Measurements from ENCODE around the gene EPHX1. TPM values are rescaled to one million over a fixed set of nuclear protein-coding genes. Genes with fewer than 3 reads are reported as not detected.

The EPHX1 gene
- polyA plus RNA-seq, 2 of the 4 experiments (the other 2 are of a cell fraction) = 150 to 252 TPM

GRCh38 chr1:225825607-225826007 lies 15.7 kb downstream of the EPHX1 start:
- ChIA-PET POLR2A (no interaction called here), CTCF (interaction anchor here (0.6 to 1.9 kb wide), 9 partner anchors 11 to 424 kb away, joined by 3 to 7 read pairs (median 3); no protein-coding TSS in a partner anchor)
- TF ChIP-seq HMGXB4 (CRISPR knock-in tag; IDR thresholded peaks at IDR 0.05; ENCODE audit: borderline replicate concordance) (no peak), MAFK (IDR thresholded peaks at IDR 0.05; ENCODE audit: partially characterized antibody) (no peak), EHF (CRISPR knock-in tag; IDR thresholded peaks at IDR 0.05) (no peak), CBX8 (IDR thresholded peaks at IDR 0.05) (no peak), USF2 (IDR thresholded peaks at IDR 0.05) (no peak), RCOR1 (IDR thresholded peaks at IDR 0.05; ENCODE audit: low read depth, low read length) (no peak), RAD21 (conservative IDR thresholded peaks at IDR 0.05 in 1 of 2, IDR thresholded peaks at IDR 0.05 in 1 of 2) (no peak), TP53 (CRISPR knock-in tag; IDR thresholded peaks at IDR 0.05) (no peak), CBX2 (IDR thresholded peaks at IDR 0.05; ENCODE audit: borderline replicate concordance, low read depth) (no peak), EP300 (IDR thresholded peaks at IDR 0.05) (no peak), E2F6 (IDR thresholded peaks at IDR 0.05; ENCODE audit: borderline replicate concordance, low read depth) (no peak), ELK1 (IDR thresholded peaks at IDR 0.05; ENCODE audit: low read depth, low read length) (no peak), JUNB (IDR thresholded peaks at IDR 0.05) (no peak), CHD2 (IDR thresholded peaks at IDR 0.05; ENCODE audit: low read length, partially characterized antibody) (no peak)
- peak overlapping the region in 1 of 2 experiments; percentile 40; a peak in 2 of 6 replicates for H3K27ac ChIP-seq
- H3K4me3 ChIP-seq = no peak overlapping the region
- no peak overlapping the region for H3K4me2 ChIP-seq
- peak in 1 of 2 experiments; percentile 14; a peak in 2 of 6 replicates for ATAC-seq
- H3K4me1 ChIP-seq = peaks cover 24% of the 10 kb centered on the region
- no peak for FAIRE-seq
- H3K9me3 ChIP-seq = no peaks in the 10 kb centered on the region
- 88% methylated on average over 7 of the region's 7 CpGs for WGBS (ENCODE audit: missing lambda C conversion rate)
- no peak for DNase-seq (ENCODE audit: low read depth in 1 of 2, low spot score in 1 of 2)

- H3K4me2 ChIP-seq = no peak overlapping the region
- 80% methylated on average over 8 of the region's 8 CpGs for WGBS (ENCODE audit: missing lambda C conversion rate)
- no peak overlapping the region for H3K4me3 ChIP-seq
- ATAC-seq (no peak), DNase-seq (ENCODE audit: low read depth in 1 of 2, low spot score in 1 of 2) (no peak), FAIRE-seq (no peak)
- POLR2A ChIA-PET = no interaction called here
- CTCF ChIA-PET = interaction anchor here (0.9 to 2.0 kb wide), 6 partner anchors 15 to 84 kb away, joined by 3 to 7 read pairs (median 4); partner anchors contain the start of genes EPHX1 and SRP9
- peak overlapping the region in 1 of 2 experiments; percentile 18; a peak in 1 of 6 replicates for H3K27ac ChIP-seq
- H3K4me1 ChIP-seq = peaks cover 11% of the 10 kb centered on the region; the same call in 2 of the 3 replicates
- TF ChIP-seq CHD2 (IDR thresholded peaks at IDR 0.05; ENCODE audit: low read length, partially characterized antibody) (no peak), JUNB (IDR thresholded peaks at IDR 0.05) (no peak)
- no peaks in the 10 kb centered on the region for H3K9me3 ChIP-seq
Measured at GRCh38 chr1:225827076-225827475, 17.2 kb downstream of the EPHX1 start.

- no peak overlapping the region for H3K4me3 ChIP-seq
- DNase-seq (ENCODE audit: low read depth in 1 of 2, low spot score in 1 of 2) = no peak
- CTCF ChIA-PET = interaction anchor here (0.7 to 1.6 kb wide), 2 partner anchors 18 to 44 kb away, joined by 3 to 6 read pairs; no protein-coding TSS in a partner anchor
- H3K27ac ChIP-seq = no peak overlapping the region
- ATAC-seq = no peak; a peak in 1 of 6 replicates
- no peak for FAIRE-seq
- H3K4me2 ChIP-seq = no peak overlapping the region
- H3K9me3 ChIP-seq = no peaks in the 10 kb centered on the region
- H3K4me1 ChIP-seq = peaks cover 11% of the 10 kb centered on the region; the same call in 2 of the 3 replicates
- POLR2A ChIA-PET = interaction anchor here (0.7 kb wide), 1 partner anchor 7 kb away, joined by 3 read pairs; no protein-coding TSS in a partner anchor
- TF ChIP-seq SREBF2 (IDR thresholded peaks at IDR 0.05) (no peak), EP300 (IDR thresholded peaks at IDR 0.05) (no peak), REST (IDR thresholded peaks at IDR 0.05) (no peak), HOXB13 (CRISPR knock-in tag; IDR thresholded peaks at IDR 0.05; ENCODE audit: low read depth) (no peak), HOXA7 (CRISPR knock-in tag; IDR thresholded peaks at IDR 0.05) (no peak), MAFK (IDR thresholded peaks at IDR 0.05; ENCODE audit: partially characterized antibody) (no peak), CEBPB (IDR thresholded peaks at IDR 0.05) (no peak), TP53 (CRISPR knock-in tag; IDR thresholded peaks at IDR 0.05) (no peak), EHMT2 (IDR thresholded peaks at IDR 0.05; ENCODE audit: low read depth) (no peak), HEYL (CRISPR knock-in tag; IDR thresholded peaks at IDR 0.05) (no peak), E2F6 (IDR thresholded peaks at IDR 0.05; ENCODE audit: borderline replicate concordance, low read depth) (no peak), RCOR1 (IDR thresholded peaks at IDR 0.05; ENCODE audit: low read depth, low read length) (no peak), HDAC2 (IDR thresholded peaks at IDR 0.05) (no peak)
- 95% methylated on average over 14 of the region's 14 CpGs for whole genome bisulfite sequencing (ENCODE audit: missing lambda C conversion rate)
Measured at GRCh38 chr1:225828706-225829345, 18.9 kb downstream of the EPHX1 start.

Measured in A549 (cell line).